ENCODE data around the gene THOC7. TPM values are rescaled to one million over a fixed set of nuclear protein-coding genes. Genes with fewer than 3 reads are reported as not detected.

The THOC7 gene
- polyA plus RNA-seq, 1 donor from 2014 or later = 78.3 TPM

- H4K20me1 ChIP-seq (ENCODE audit: insufficient read depth) = no peaks in the 10 kb centered on the region
- H2AFZ ChIP-seq (ENCODE audit: low read depth, low read length) = no peak overlapping the region
- H3K79me2 ChIP-seq (replicated peaks; ENCODE audit: insufficient read depth, low read length) = peaks cover 14% of the 10 kb centered on the region
- TF ChIP-seq POLR2AphosphoS5 (IDR thresholded peaks at IDR 0.05) (no peak), MXI1 (conservative IDR thresholded peaks at IDR 0.05; ENCODE audit: poor library complexity, severe bottlenecking) (no peak)
- no peaks in the 10 kb centered on the region for H3K27me3 ChIP-seq (ENCODE audit: insufficient read depth, low read depth, low read length)
- no peak overlapping the region for H3K27ac ChIP-seq (ENCODE audit: low read length)
- no peaks in the 10 kb centered on the region for H3K9me3 ChIP-seq (ENCODE audit: low read length)
- no peak overlapping the region for H3K9ac ChIP-seq (ENCODE audit: low read length)
- H3K9me2 ChIP-seq (ENCODE audit: insufficient read depth, low read length) = no peaks in the 10 kb centered on the region
- no peaks in the 10 kb centered on the region for H3F3A ChIP-seq (ENCODE audit: insufficient read depth, low read length, poor library complexity, severe bottlenecking)
- no peak overlapping the region for H3K4me3 ChIP-seq (ENCODE audit: low read length)
- H3K36me3 ChIP-seq (ENCODE audit: insufficient read depth, low read length) = no peaks in the 10 kb centered on the region
- no peak overlapping the region for H3K4me2 ChIP-seq (ENCODE audit: low read length)
Measured at GRCh38 chr3:63861306-63861705, 2.3 kb downstream of the THOC7 start.

GRCh38 chr3:63860776-63861175 is 2.8 kb downstream of the THOC7 start:
- Histone ChIP-seq H3K9ac (ENCODE audit: low read length) (no peak overlapping the region), H3K4me3 (ENCODE audit: low read length) (no peak overlapping the region), H3K9me3 (ENCODE audit: low read length) (no peaks in the 10 kb centered on the region), H3K27ac (ENCODE audit: low read length) (no peak overlapping the region), H4K20me1 (ENCODE audit: insufficient read depth) (no peaks in the 10 kb centered on the region), H3K36me3 (ENCODE audit: insufficient read depth, low read length) (no peaks in the 10 kb centered on the region), H3F3A (ENCODE audit: insufficient read depth, low read length, poor library complexity, severe bottlenecking) (no peaks in the 10 kb centered on the region), H3K9me2 (ENCODE audit: insufficient read depth, low read length) (no peaks in the 10 kb centered on the region), H3K4me2 (ENCODE audit: low read length) (no peak overlapping the region), H2AFZ (ENCODE audit: low read depth, low read length) (no peak overlapping the region), H3K27me3 (ENCODE audit: insufficient read depth, low read depth, low read length) (no peaks in the 10 kb centered on the region), H3K79me2 (replicated peaks; ENCODE audit: insufficient read depth, low read length) (peaks cover 14% of the 10 kb centered on the region)
- TF ChIP-seq RAD21 (conservative IDR thresholded peaks at IDR 0.05) (no peak), SMC3 (conservative IDR thresholded peaks at IDR 0.05; ENCODE audit: poor library complexity) (no peak), REST (IDR thresholded peaks at IDR 0.05; ENCODE audit: borderline replicate concordance) (no peak), POLR2AphosphoS5 (IDR thresholded peaks at IDR 0.05) (no peak), EZH2 (IDR thresholded peaks at IDR 0.05; ENCODE audit: borderline replicate concordance, insufficient read depth, low read length, poor library complexity, severe bottlenecking) (no peak), MXI1 (conservative IDR thresholded peaks at IDR 0.05; ENCODE audit: poor library complexity, severe bottlenecking) (no peak), TAF1 (IDR thresholded peaks at IDR 0.05; ENCODE audit: low read depth) (no peak), EP300 (conservative IDR thresholded peaks at IDR 0.05; ENCODE audit: poor library complexity, severe bottlenecking) (no peak), CTCF (IDR thresholded peaks at IDR 0.05; ENCODE audit: poor library complexity, severe bottlenecking) (no peak)

GRCh38 chr3:63857311-63857710 is 6.3 kb downstream of the THOC7 start:
- Histone ChIP-seq H3K27me3 (ENCODE audit: insufficient read depth, low read depth, low read length) (no peaks in the 10 kb centered on the region), H3K36me3 (ENCODE audit: insufficient read depth, low read length) (no peaks in the 10 kb centered on the region), H3F3A (ENCODE audit: insufficient read depth, low read length, poor library complexity, severe bottlenecking) (no peaks in the 10 kb centered on the region), H3K4me3 (ENCODE audit: low read length) (no peak overlapping the region), H4K20me1 (ENCODE audit: insufficient read depth) (no peaks in the 10 kb centered on the region), H3K9me3 (ENCODE audit: low read length) (no peaks in the 10 kb centered on the region), H3K9me2 (ENCODE audit: insufficient read depth, low read length) (no peaks in the 10 kb centered on the region), H3K79me2 (replicated peaks; ENCODE audit: insufficient read depth, low read length) (peaks cover 9% of the 10 kb centered on the region), H3K4me2 (ENCODE audit: low read length) (no peak overlapping the region), H3K9ac (ENCODE audit: low read length) (no peak overlapping the region), H2AFZ (ENCODE audit: low read depth, low read length) (no peak overlapping the region), H3K27ac (ENCODE audit: low read length) (no peak overlapping the region)
- TF ChIP-seq EZH2 (IDR thresholded peaks at IDR 0.05; ENCODE audit: borderline replicate concordance, insufficient read depth, low read length, poor library complexity, severe bottlenecking) = no peak
- TF ChIP-seq MXI1 (conservative IDR thresholded peaks at IDR 0.05; ENCODE audit: poor library complexity, severe bottlenecking) = no peak
- no peak for TF ChIP-seq SMC3 (conservative IDR thresholded peaks at IDR 0.05; ENCODE audit: poor library complexity)
- TF ChIP-seq EP300 (conservative IDR thresholded peaks at IDR 0.05; ENCODE audit: poor library complexity, severe bottlenecking) = no peak
- TF ChIP-seq TAF1 (IDR thresholded peaks at IDR 0.05; ENCODE audit: low read depth) = no peak
- no peak for TF ChIP-seq REST (IDR thresholded peaks at IDR 0.05; ENCODE audit: borderline replicate concordance)
- TF ChIP-seq CTCF (IDR thresholded peaks at IDR 0.05; ENCODE audit: poor library complexity, severe bottlenecking) = no peak
- no peak for TF ChIP-seq RAD21 (conservative IDR thresholded peaks at IDR 0.05)
- TF ChIP-seq POLR2AphosphoS5 (IDR thresholded peaks at IDR 0.05) = no peak

All from neural cell (in vitro differentiated cells).